Limb (tissue), 2 donors: ENCODE results near the gene PRKAR1B.

ENCODE experiments used
- DNase-seq, 2 donors: peaks; one replicate each; pipeline ENCODE4 v3.0.0-alpha.2; 2016; ENCODE audit errors: extremely low spot score in 2 of 2

The PRKAR1B gene

GRCh38 chr7:512541-513311 is 214.4 kb downstream of the PRKAR1B start:
- DNase-seq = peak in 1 of 2 donors; percentile 50

GRCh38 chr7:512146-512510 is 215.0 kb downstream of the PRKAR1B start:
- no peak for DNase-seq

DNA sequence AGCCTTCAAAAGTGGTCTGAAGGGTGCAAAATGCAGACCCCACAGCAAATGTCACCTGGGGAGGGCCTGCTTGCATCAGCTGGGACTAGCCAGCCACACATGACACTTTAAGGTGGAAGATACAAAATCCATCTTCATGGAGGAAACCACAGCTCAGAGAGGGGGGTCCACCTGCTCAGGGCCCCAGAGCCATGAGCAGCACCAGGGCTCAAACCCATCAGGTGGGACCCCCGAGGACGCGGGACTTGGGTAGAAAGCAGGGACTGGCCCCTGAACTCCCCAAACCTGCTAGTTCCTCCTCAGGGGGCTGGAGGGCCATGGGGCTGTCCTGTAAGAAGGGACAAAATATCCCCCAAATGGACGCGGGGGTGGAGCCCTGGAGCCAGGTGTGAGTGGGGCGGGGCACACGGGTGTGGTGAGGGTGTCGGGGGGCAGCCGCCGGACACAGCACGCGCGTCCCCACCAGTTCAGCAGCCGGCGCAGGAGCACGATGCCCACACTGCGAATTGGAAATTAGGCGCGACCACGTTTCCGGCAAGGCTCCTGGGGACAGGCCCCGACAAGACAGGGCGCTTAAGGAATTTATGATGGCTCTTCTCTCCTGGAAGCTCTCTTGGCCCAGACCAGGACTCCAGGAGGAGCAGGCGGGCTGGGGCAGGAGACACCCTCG is 215.5 kb downstream of the PRKAR1B start:
- no peak for DNase-seq

- DNase-seq = no peak
Measured at GRCh38 chr7:510782-511281, 216.2 kb downstream of the PRKAR1B start.

DNA sequence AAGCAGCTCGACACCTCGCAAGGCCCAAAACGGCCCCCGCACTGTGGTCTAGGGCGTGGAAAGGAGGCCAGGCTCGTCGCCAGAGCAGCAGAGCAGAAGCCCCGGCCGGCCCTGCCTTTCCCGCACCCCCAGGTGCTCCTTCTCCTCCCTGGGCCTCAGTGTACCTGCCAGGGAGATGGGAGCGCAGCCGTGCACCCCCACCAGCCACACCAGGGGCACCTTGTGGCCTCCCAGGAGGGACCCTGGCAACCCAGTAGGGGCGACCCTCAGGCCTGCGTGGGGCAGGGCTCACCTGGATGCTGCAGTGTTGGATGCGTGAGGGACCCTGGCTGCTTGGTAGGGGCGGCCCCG is 217.0 kb downstream of the PRKAR1B start:
- DNase-seq = no peak

DNA sequence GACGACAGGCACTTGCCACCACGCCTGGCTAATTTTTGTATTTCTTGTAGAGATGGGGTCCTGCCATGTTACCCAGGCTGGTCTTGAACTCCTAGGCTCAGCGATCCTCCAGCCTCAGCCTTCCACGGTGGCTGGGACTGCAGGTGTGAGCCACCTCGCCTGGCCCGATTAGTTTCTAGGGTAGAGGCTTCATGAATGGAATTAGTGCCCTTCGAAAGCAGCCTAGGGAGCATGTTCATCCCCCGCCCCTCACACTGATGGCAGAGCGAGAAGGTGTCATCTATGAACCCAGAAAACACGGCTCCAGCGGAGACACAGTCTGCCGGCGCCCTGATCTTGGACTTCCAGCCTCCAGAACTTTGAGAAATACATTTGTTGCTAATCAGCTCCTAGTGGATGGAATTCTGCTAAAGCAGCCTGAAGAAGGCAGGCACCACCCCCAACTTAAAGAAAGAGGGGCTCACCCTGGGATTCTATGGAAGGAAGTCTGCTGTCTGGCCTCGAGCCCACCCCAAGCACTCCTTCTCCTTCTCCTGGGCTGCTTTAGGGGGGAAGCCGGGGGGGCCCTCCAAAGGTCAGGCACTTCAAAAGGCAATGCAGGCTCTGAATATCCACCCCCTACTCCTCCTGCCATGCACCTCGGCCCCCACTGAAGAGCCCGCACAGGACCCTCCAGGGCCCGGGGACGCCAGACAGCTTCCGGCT is 217.5 kb downstream of the PRKAR1B start:
- no peak for DNase-seq

GRCh38 chr7:508461-509170 is 218.5 kb downstream of the PRKAR1B start:
- no peak for DNase-seq

GRCh38 chr7:507623-508300 is 219.3 kb downstream of the PRKAR1B start:
- DNase-seq = no peak

GRCh38 chr7:506921-507622 is 220.0 kb downstream of the PRKAR1B start:
- DNase-seq = no peak

DNA sequence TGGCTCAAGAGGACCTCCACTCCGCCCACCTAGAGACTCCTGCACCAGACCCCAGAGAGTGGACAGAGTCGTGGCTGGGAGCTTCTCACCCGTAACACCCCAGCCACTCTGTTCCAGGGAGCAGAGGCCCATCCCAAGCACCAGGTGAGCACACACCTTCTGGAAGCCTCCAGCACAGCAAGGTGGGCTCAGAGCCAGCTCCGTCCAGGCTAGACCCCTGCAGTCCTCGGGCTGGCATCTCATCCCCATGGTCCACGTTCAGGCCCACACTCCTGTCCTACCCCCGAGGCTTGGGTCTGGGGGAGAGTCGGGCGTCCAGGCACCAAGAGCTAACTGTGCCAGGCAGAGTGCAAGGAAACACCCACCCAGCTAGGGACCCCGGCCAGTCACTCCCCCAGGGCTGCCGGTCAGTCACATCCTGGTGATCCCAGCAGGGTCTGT is 220.7 kb downstream of the PRKAR1B start:
- no peak for DNase-seq

GRCh38 chr7:505171-505570 is 221.9 kb downstream of the PRKAR1B start:
- no peak for DNase-seq

DNA sequence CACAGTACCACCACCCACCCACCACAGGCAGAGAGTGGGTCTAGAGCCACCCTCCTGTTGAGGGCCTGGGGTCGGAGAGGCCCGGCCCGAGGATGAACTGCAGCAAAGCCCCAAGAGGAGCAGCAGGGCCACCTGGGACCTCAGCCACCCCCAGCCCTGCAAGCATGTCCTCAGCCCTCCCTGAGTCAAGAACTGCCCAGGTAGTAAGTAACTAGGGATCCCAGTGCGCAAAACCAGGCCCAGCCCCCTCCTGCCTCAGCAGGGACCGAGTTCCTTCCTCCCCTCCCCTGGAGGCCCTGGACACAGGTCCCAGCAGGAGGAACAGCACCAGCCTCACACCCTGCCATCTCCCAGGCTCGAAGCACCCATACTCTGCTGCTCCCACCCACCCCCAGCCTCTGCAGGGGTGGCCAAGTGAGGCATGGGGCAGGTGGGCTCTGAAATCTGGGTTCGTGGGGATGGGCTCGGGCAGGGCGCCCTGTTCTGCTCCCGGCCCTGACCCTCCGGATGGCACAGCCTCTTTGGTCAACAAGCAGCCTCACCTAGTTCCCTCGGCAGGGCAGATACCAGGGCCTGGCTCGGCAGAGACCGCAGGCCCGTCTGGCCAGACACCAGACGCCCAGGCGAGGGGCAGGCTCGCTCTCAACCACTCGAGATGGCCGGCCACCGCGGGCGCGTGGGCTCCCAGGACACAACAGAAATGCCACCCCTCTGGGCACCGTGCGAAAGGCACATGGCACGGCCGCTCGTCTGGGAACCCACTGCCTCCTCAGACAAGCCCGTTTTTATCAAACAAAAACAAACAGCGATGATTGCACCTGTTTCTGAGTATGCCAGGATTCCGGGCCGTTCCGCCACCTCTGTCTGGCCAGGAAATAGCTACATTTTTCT is 222.6 kb downstream of the PRKAR1B start:
- no peak for DNase-seq

GRCh38 chr7:503575-504111 is 223.4 kb downstream of the PRKAR1B start:
- DNase-seq = no peak

- DNase-seq = no peak
Measured at GRCh38 chr7:502296-502695, 224.8 kb downstream of the PRKAR1B start.

- DNase-seq = no peak
Measured at GRCh38 chr7:501526-501925, 225.6 kb downstream of the PRKAR1B start.

- DNase-seq = no peak
Measured at GRCh38 chr7:500521-501420, 226.3 kb downstream of the PRKAR1B start.

DNA sequence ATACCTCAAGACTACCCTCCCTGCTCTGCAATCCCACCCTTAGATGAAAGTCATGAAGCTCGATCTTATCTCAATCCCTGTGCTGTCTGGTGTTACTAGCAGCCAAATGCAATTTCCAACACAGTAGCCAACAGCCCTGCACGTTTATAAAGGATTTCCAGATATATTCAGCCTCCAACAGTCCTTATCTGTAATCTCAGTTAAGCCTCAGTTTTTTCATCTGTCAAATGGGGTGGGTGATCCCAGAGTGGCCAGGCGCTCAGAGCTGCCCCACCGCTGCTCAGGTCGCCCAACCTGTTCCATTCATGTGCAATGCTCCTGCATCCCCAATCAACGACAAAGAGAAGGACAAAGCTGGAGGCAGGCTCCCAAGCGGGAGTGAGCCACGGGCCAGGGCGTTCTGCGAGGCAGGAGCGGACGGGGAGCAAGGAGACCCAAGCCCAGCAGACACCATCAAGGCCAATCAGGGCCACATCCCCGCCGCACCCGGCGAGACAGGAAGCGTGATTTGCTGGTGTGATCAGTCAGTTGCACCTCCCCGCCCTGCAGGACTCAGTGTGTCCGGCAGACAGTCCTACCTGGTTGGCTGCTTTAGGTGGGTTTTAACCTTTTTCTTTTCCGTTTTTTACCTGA is 227.1 kb downstream of the PRKAR1B start:
- no peak for DNase-seq
